Measurements from ENCODE around the gene ZNF608. TPM values are rescaled to one million over a fixed set of nuclear protein-coding genes. Genes with fewer than 3 reads are reported as not detected.

Gene ZNF608
- total RNA-seq, 1 donor: 30.3 TPM

GRCh38 chr5:124783285-124783684, 36.8 kb upstream of the ZNF608 start:
- no peak overlapping the region for H3K4me3 ChIP-seq (ENCODE audit: low read depth, low read length)
- no peak for TF ChIP-seq CTCF (IDR thresholded peaks at IDR 0.05; ENCODE audit: insufficient read depth, low read length)
- no peak for DNase-seq (ENCODE audit: low read depth)

- DNase-seq (ENCODE audit: low read depth): no peak
- no peak overlapping the region for H3K4me3 ChIP-seq (ENCODE audit: low read depth, low read length)
- no peak for TF ChIP-seq CTCF (IDR thresholded peaks at IDR 0.05; ENCODE audit: insufficient read depth, low read length)
These were observed 35.8 kb upstream of the ZNF608 start for GRCh38 chr5:124782262-124782661.

- TF ChIP-seq CTCF (IDR thresholded peaks at IDR 0.05; ENCODE audit: insufficient read depth, low read length): no peak
- H3K4me3 ChIP-seq (ENCODE audit: low read depth, low read length): no peak overlapping the region
- no peak for DNase-seq (ENCODE audit: low read depth)
These were observed 33.6 kb upstream of the ZNF608 start for GRCh38 chr5:124780011-124780410.

GRCh38 chr5:124773315-124774311, 27.2 kb upstream of the ZNF608 start:
- H3K4me3 ChIP-seq (ENCODE audit: low read depth, low read length): no peak overlapping the region
- no peak for TF ChIP-seq CTCF (IDR thresholded peaks at IDR 0.05; ENCODE audit: insufficient read depth, low read length)
- DNase-seq (ENCODE audit: low read depth): no peak

GRCh38 chr5:124772457-124773200, 26.2 kb upstream of the ZNF608 start:
- H3K4me3 ChIP-seq (ENCODE audit: low read depth, low read length): no peak overlapping the region
- no peak for DNase-seq (ENCODE audit: low read depth)
- no peak for TF ChIP-seq CTCF (IDR thresholded peaks at IDR 0.05; ENCODE audit: insufficient read depth, low read length)

GRCh38 chr5:124771761-124772160, 25.3 kb upstream of the ZNF608 start:
- DNase-seq (ENCODE audit: low read depth): no peak
- no peak for TF ChIP-seq CTCF (IDR thresholded peaks at IDR 0.05; ENCODE audit: insufficient read depth, low read length)
- no peak overlapping the region for H3K4me3 ChIP-seq (ENCODE audit: low read depth, low read length)
